Non-pigmented ciliary epithelial cell (primary cell): ENCODE measurements around the gene DGKI.

Experiments
- DNase-seq: peaks from one replicate; pipeline ENCODE4 v3.0.0-alpha.2; 2010; ENCODE audit warnings: low read depth

The DGKI gene

DNA sequence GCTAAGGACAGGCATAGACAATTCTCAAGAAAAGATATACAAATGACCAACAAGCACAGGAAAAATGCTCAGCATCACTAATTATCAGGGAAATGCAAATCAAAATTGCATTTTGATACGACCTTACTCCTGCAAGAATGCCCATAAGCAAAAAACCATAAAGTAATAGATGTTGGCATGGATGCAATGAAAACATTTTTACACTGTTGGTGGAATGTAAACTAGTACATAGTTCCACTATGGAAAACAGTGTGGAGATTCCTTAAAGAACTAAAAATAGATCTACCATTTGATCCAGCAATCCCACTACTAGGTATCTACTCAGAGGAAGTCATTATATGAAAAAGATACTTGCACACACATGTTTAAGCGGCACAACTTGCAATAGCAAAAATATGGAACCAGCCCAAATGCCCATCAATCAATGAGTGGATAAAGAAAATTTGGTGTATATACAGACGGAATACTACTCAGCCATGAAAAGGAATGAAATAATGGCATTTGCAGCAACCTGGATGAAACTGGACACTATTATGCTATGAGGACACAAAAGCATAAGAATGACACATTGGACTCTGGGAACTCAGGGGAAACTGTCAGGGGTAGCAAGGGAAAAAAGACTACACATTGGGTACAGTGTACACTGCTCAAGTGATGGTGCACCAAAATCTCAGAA, 59.3 kb downstream of the DGKI start:
- no peak for DNase-seq

DNA sequence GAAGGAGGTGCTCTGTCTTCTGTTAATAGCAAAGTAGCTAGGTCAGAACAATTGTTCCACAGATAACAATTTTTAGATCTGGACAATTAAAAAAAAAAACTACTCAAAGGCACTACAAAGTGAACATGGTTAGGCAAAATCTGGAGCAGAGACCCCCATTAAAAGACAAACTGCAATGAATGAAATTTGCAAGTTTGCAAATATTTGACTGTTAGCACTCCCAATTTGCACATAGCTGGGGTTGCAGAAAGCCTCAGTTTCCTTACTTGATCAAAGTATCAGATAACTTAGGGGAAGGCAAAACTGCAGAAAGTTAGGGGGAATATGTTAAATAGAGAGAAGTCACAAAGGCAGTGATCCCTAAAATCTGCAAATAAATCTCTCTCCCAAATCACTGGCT, 68.3 kb downstream of the DGKI start:
- no peak for DNase-seq

DNA sequence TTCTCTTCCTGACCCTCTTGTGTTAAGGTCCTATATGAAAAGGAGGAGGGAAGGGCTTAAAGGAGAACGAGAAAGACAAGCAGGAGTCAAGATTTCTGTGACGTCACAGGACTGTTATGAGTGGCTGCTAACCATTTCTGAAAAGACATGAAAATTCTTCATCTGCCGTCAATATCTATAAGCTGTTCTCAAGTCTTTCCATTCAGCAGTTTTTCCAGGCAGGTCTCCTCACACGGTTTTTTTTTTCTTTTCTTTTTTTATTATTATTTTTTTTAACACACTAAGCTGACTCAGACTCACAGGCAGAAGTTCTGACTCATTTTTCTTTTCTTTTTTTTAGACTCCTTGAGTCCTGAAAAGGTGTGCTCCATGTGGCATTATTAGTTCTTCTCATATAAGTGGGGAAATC, 72.0 kb downstream of the DGKI start:
- DNase-seq: no peak

DNA sequence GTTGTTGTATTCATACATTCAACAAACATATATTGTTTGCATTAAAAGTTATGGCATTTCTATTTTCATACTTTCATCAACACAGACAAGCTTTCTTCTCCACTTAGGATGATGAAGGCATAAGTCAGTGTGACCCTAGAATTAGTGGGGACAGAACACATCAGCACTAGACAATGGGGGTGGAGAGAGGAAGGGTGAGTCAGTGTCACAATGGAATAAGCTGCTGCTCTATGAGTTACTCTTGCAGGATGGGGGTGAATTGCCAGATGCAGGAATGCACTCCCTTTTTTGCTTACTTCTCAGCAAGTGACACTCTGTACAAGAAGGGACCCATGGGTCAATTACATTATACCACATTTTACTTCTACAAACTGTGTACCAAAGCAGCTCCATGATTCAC, 74.0 kb downstream of the DGKI start:
- peak; percentile 88 for DNase-seq

DNA sequence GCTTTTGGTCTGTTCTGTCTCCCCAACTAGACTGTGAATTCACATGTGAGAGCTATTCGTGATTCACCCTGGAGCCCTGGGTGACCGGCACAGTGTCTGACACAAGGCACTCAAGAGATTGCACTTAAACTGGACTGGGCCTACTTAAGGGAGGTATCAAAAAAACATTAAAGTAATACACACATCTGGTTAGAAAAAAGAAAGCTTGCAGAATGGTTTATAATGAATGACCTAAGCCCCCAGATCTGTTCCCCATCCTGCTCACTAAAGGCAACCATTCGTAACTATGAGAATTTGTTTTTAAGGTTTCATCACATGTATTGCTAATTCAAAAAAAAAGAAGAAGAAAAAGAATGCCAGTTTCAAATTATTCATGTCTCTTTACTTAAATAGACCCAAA, 74.5 kb downstream of the DGKI start:
- no peak for DNase-seq

DNA sequence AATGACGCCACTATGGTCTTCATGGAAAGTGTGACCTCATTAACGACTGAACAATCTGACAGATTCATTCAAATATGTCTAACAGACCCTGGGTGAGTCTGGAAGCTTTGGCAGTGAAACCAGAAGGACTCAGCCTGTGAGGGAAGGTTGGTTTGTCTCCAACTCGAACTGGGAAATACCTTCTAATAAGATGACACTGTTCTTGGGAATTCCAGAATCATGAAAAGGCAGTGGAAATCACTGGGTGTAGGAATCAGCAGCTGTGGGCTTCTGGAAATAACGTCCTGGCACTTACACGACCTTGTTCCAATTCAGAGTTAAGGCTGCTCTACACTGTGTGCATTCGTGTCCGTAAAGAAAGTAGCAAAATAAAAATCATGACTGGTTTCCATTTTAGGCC, 75.1 kb downstream of the DGKI start:
- peak; percentile 81 for DNase-seq

DNA sequence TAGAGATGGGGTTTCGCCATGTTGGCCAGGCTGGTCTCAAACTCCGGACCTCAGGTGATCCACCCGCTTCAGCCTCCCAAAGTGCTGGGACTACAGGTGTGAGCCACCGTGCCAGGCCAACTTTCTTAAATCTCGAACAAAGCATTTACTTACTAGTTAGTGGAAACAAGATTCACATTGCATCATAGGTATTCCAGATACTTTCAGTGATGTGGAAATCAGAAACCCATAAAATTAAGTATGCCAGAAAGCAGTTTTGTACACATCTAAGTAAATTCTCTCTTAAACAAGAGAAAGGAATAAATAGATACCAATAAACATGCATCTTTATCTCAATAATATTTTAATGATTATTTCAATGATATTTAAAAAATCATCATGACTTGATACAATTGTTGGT, 75.5 kb downstream of the DGKI start:
- DNase-seq: no peak

DNA sequence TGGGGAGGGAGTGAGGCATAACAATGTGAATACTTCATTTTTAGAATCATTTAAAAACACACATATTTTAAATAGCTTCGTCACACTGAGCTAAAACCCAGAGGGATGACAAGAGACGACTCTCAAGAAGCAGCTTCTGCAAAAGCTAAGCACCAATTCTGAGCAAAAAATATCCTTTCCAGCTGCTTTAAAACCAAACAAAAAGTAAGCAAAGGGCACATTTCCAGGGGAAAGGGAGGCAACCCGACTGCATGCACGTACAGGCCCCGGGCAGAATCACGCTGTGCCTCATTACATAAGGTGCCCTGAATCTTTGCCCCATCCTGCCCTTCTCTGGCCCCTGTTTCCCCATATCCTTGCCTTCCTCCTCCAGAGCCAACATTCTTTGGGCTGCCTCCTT, 78.4 kb downstream of the DGKI start:
- DNase-seq: no peak

DNA sequence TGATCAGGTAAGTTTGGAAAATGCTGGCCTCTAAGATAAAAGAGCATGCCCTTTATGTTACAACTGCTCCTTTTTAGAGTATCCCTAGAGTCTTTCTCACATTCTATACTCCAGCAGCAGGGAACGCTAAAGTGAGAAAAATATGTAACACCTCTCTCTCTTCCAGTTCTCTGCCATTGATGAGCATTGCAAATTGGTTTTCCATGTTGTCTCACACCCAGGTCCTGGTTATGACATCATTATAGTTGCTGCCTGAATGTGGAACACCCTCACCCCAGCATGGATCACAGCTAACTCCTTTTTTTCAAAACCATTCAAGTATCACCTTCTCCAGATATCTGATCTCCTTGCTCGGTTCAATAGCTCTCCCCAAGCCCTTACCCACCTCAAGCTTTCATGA, 84.4 kb downstream of the DGKI start:
- no peak for DNase-seq

DNA sequence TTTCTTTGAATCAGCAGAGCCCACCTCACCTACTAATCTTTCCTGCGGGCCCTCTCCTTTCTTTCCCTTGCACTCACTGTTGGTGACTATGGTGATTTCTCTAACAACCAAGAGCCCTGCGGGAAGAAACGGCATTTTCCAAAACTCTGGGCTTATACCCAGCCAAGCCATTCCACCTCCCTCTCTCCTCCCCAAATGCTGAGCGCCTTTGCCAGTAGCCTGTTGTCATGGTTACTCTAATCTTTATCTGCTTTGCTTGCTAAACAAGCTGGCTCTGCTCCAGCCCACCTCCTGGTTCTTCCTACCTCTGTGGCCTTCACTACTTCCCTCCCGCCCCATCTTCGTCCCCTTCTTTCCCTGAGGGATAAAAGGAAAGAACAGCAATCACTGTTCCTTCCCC, 86.7 kb downstream of the DGKI start:
- no peak for DNase-seq

DNA sequence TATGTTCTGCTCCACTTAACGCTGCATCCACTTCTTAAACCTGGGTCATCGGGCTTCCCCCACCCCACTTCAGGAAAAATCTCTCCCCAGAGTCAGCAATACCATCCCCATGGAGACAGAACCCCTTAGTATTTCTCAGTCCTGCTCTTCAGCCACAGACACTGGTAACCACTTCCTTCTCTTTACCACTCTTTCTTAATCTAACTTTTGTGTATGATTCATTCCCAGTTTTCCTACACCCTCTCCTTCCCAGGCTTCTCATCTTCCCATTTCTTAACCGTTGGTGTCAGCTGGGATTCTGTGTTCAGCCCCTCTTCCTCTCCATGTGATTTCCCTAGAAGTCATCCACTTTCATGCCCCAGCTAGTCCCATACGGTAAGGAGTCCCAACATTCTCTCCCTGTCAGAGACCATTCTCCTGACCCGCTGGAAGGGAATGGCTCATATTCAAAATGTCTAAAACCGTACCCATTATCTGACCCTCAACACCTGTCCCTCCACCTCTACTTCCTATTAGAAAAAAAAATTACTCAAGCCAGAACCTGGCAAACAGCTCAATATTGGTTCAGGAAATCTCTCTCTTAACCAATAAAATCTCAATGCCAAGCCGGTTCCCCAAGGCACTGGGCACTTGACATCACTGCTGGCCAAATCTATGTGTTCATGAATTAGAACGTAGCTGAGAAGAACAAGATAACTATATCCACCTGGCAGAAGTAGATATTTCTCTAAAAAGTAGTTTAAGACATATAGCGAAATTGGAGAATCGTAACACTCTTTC, 89.4 kb downstream of the DGKI start:
- no peak for DNase-seq

DNA sequence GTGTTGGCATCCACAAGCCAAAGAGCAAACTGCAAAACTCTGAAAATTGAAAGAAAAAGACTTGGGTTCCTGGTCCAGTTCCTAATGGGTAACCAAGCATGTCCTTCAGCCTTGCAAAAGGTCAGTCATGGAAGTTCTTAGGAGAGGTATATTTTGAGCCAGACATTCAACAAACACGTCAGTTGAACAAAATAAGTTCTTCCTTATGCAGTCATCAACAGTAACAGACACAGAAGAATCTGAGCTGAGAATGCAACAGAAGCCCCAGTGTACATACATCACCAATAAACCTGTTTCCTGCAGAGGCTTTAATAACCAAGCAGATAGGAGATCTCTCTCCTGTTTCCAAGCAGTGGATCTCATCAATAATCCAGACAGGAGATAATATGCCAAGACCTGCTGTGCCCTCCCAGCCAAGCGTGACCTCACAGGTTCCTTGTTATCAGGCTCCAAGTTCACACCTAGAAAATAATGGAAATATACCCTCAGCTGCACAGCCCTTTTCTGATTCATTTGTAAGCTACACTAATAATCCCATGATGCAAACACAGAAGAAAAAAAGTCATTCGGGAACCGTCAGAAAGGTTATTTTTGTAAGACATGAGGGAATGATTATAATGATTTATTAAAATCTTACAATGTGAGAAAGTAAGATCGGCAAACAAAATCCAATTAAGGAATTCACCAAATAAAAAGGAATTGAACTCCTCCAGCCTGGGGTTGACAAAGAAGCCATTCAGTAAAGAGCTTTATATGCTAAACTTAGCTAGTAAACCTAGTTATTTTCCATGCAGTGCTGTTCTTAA, 90.7 kb downstream of the DGKI start:
- no peak for DNase-seq

DNA sequence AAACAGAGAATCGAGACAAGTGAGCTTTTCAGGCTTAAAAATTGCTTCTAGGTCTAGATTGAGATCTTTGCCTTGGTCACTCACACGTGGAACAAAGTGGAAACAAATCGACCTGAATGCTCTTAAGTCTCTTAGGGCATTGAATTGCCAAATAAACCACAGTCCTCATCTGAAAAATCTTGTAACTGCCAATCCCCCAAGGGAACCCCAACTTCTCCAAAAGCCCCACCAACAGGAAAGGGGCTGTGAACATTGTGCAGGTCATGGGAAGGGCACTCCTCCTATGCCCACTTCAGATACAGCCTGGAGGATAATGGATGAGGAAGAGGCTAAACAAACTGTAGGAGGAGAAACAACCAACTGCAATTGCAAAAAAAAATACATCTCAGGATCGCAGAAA, 91.3 kb downstream of the DGKI start:
- DNase-seq: no peak

DNA sequence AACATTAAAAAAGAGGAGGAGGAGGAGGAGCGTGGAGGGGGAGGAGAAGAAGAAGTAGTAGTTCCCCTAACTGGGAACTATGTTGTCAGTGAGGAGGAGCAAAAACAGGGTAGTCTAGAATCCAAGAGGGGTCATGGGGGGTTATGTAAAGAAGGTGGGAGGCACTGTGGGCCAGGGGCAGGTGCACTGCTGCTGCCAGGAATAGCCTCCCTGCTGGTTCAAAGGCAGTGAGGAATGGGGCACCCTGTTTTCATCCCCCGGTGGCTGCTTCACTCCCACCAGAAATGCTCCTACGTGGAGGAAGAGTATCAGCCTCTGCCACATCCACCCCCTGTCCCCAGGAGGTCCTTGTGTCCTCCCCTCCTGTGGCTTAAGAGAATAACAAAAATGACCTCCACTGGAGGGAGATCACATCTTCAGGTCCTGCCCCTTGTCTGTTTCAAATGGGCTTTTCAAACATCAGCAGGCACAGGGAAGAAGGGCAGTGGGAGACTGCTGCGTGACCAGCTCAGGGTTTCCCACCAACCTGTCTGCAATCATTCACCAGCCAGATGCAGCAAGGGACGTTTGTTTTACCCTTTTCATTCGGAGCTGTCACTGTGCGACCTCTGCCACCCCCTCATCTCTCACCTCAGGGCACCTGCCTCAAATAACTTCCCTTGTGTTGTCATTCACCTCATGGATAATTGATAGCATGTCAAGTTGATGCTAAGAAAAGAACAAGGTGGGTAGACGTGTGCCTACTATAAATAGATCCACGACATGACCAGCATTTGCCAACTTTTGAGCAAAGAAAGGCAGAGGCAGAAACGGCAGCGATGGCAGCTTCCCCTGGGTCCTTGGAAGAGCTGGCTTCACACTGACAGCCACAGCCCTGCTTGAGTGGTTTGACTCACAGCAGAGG, 92.6 kb downstream of the DGKI start:
- no peak for DNase-seq

DNA sequence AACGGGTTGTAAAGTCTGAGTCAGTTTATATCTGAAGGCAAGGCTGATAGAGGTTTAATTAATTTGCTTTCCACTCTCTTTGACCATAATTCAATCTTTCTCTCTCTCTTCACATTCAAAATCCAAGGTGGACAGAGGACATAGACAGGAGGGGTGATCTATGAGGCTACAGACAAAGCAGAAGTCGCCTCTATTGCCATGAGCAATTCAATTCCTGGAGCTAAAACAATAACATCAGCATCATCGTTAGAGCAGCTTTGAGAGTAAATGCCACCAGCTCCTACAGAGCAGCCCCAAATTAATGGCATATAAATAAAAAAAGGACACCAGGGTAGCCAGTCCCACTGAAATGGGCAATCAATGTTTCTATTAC, 93.2 kb downstream of the DGKI start:
- no peak for DNase-seq

DNA sequence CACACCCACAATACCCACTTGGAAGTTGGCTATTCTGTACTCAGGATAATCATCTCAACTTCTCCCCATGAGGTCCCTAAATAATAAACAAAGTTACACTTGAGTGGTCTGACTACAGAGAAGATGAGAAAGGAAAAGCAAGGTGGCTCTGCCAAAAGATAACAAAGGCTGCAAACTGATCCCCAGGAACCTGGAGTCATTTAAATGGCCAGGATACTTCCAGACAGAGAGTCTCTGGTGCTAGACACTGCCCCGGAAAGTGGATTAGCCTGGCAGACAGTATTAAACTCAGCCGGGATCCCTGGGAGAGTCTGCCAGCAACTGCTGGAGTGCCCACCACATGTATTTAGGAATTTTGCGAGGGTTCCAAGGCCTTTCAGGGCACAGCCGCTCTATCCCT, 93.7 kb downstream of the DGKI start:
- no peak for DNase-seq

DNA sequence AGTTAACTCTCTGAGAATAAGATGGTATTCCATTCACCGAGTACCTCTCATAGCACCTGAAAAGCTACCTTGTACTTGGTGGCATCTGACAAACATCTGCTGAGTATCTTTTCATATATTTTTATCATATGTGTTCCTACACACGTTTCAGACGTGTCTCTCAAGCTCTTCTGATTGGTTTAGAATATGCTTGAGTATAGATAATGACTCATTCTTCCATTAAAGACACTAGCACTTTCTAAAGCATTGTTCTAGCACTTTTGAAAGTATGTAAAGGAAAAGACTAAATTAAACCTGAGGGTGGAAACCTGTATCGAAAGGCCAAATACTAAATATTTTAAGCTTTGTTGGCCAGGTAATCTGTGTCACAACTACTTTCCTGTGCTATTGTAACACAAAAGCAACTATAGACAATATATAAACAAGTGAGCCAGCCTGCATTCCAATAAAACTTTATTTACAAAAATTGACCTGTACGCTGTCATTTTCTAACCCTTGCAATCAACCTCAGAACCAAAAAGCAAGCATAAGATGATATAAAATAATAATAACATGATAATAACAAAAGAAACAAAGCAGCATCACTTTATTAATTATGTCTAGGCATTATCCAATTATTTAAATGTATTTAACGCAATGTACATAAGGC, 95.3 kb downstream of the DGKI start:
- DNase-seq: no peak

DNA sequence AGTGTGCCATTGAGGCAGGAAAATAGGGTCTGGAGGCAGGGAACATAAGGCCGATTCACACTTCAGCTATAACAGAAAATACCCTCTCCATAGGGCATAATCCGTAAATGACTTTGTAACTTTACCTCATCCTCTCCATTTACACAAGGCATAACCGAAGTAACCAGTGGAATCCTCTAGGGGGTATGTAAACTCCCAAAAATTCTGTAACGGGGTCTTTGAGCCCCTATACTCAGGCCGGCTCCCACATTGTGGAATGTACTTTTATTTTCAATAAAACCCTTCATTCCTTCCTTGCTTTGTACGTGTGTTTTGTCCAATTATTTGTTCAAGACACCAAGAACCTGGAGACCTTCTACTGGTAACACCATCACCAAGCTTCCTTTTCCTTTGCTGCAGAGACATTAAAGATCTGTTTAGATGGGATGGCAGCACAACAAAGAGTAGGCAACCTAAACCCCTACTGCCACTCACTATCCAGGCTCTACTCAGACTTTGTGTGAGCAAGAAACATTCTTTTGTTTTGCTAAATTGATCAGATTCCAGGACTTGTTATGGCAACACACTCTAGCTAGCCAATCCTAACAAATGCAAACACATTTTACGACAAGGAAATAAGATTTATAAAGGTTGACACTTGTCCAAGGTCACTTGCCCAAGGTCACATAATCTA, 99.3 kb downstream of the DGKI start:
- no peak for DNase-seq

DNA sequence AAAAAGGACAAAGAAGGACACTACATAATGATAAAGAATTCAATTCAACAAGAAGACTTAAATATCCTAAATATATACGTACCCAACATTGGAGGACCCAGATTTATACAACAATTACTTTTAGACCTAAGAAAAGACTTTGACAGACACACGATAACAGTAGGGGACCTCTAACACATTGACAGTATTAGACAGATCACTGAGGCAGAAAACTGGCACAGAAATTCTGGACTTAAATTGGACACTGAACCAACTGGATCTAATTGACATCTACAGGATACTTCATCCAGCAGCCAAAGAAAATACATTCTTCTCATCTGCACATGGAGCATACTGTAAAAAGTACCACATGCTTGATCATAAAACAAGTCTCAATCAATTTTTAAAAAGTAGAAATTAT, 103.8 kb downstream of the DGKI start:
- DNase-seq: no peak

DNA sequence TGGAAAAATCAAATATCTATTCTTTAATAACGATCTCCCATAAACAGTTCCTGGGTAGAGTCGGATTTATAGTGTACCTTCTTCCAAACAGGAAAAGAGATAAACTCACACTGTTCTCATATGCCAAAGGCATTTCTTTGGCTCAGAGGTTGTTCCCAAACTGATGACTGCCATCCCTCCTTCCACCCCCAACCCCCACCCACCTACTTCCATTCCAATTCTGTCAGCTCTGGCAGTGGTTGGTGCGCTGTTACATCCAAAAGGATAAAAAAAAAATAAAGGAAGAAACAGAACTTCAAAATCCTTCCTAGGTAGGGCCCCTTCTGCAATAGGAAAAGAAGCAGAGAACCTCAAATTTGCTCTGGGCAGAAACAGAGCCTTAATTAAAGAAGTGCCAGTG, 104.7 kb downstream of the DGKI start:
- DNase-seq: no peak

DNA sequence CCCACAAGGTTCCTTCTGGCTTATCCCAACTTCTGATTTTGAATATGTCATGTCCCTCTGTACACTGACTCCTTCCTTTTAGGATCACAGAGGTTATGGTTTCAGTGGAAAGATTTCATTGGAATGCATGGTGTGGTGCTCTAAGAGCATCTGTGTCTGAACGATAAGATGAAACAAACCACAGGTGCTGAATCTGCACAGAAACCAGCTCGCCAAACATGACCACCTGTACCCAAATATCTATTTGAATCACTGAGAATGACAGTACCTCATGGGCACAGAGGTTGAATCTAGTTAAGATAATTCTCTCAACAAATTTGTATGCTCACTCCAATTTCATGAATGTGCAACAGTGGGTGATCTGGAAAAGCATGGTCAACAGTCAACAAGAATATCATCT, 105.3 kb downstream of the DGKI start:
- no peak for DNase-seq
